Gastroesophageal sphincter (tissue), 3 donors: ENCODE data around the gene TMEM69.

Experiments
- POLR2A ChIP-seq, 2 donors: fragments of 450-650 bp; IDR thresholded peaks; one replicate each; pipeline ENCODE4 v1.6.1; 2017; ENCODE audit warnings: antibody characterized with exemption in 2 of 2, mild to moderate bottlenecking in 2 of 2, moderate library complexity in 1 of 2
- POLR2AphosphoS5 ChIP-seq: sonication (generic); formaldehyde crosslinking; IDR thresholded peaks from one replicate; pipeline ENCODE4 v1.6.1; 2017; ENCODE audit warnings: antibody characterized with exemption
- TF ChIP-seq, protein P1 (sequence below), 4 experiments: fragments of 200-600 bp in 2 of 4; fragments of 450-650 bp in 2 of 4; sonication (generic) in 1 of 4; IDR thresholded peaks; one replicate each; pipeline ENCODE4 v1.5.1; 2017 to 2019; ENCODE audit warnings: antibody characterized with exemption in 4 of 4, mild to moderate bottlenecking in 2 of 4, moderate library complexity in 2 of 4

DNA sequence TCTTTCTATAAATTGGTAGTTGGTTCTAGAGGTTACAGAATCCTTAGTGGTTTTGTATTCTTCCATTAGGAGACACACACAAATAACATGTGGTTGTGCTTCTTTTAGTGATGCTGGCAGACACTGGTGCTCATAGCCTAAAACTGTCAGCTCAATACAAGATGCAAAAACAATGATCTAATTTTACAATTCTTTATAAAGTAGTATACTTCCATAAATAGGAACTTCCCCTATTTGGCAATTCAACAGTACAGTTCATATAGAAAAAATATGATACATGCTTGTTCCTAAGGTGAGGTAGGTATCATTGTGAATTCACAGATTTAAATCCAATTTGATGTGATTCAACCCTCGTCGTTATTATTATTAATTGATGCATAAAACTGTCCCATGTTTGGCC is 43.3 kb upstream of the TMEM69 start:
- TF ChIP-seq, protein P1, sequence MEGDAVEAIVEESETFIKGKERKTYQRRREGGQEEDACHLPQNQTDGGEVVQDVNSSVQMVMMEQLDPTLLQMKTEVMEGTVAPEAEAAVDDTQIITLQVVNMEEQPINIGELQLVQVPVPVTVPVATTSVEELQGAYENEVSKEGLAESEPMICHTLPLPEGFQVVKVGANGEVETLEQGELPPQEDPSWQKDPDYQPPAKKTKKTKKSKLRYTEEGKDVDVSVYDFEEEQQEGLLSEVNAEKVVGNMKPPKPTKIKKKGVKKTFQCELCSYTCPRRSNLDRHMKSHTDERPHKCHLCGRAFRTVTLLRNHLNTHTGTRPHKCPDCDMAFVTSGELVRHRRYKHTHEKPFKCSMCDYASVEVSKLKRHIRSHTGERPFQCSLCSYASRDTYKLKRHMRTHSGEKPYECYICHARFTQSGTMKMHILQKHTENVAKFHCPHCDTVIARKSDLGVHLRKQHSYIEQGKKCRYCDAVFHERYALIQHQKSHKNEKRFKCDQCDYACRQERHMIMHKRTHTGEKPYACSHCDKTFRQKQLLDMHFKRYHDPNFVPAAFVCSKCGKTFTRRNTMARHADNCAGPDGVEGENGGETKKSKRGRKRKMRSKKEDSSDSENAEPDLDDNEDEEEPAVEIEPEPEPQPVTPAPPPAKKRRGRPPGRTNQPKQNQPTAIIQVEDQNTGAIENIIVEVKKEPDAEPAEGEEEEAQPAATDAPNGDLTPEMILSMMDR (IDR thresholded peaks at IDR 0.05): no peak
- no peak for TF ChIP-seq POLR2AphosphoS5
- TF ChIP-seq POLR2A (IDR thresholded peaks at IDR 0.05): no peak
